Naive thymus-derived CD8-positive, alpha-beta T cell (primary cell): Measurements from ENCODE around the gene FOXN1. TPM values are rescaled to one million over a fixed set of nuclear protein-coding genes. Genes with fewer than 3 reads are reported as not detected.
"Not testable (repeated sequence)": the region's sequence is repeated elsewhere in the genome, so short reads cannot be mapped to it uniquely, and the experiment has no call there.

Experiments used
- ATAC-seq, 2 donors: fragments of 150-1000 bp; cut with Tn5 transposase in 1 of 2; sonication (Bioruptor Pico), chemical (Tn5 transposase) in 1 of 2; 1 replicate in 1 of 2; 2 replicates in 1 of 2; pipeline ENCODE4 v1.10.0; 2021; ENCODE audit warnings: mild to moderate bottlenecking in 2 of 2, moderate library complexity in 2 of 2
- POLR2A ChIA-PET: fragments of 350-600 bp; sonication (Branson Sonifier 250); formaldehyde crosslinking; loops from one replicate; lab custom pipeline; 2021; ENCODE audit warnings: antibody characterized with exemption; lab: Charles Lee
- DNase-seq, 10 donors: peaks; one replicate each; pipeline versions ENCODE4 v3.0.0 to v3.0.0-alpha.2; 2020 to 2022
- H3K27ac Mint-ChIP-seq, 10 donors: one replicate each; pipeline ENCODE4 v1.8.0; 2020 to 2022; ENCODE audit warnings: mild to moderate bottlenecking in 10 of 10, mixed read lengths in 10 of 10, moderate library complexity in 4 of 10, inconsistent platforms in 1 of 10
- H3K27me3 Mint-ChIP-seq, 5 donors: one replicate each; pipeline ENCODE4 v1.8.0; 2021 to 2022; ENCODE audit warnings: mixed read lengths in 5 of 5
- H3K36me3 Mint-ChIP-seq, 3 donors: one replicate each; pipeline ENCODE4 v1.8.0; 2020 to 2022; ENCODE audit warnings: mixed read lengths in 3 of 3, mild to moderate bottlenecking in 2 of 3, inconsistent platforms in 1 of 3
- H3K4me1 Mint-ChIP-seq, 4 donors: one replicate each; pipeline ENCODE4 v1.8.0; 2021 to 2022; ENCODE audit warnings: mixed read lengths in 4 of 4
- H3K4me3 Mint-ChIP-seq, 10 donors: one replicate each; pipeline ENCODE4 v1.8.0; 2020 to 2022; ENCODE audit warnings: mild to moderate bottlenecking in 10 of 10, mixed read lengths in 10 of 10, moderate library complexity in 6 of 10, inconsistent platforms in 1 of 10
- H3K9me3 Mint-ChIP-seq, 9 donors: one replicate each; pipeline ENCODE4 v1.8.0; 2020 to 2022; ENCODE audit warnings: mixed read lengths in 9 of 9, mild to moderate bottlenecking in 3 of 9, inconsistent platforms in 1 of 9, moderate library complexity in 1 of 9
- polyA plus RNA-seq, 3 donors: library from polyadenylated mRNA; unstranded; fragments of 300-500 nt; fragmentation: Illumina TruSeq; gene quantifications; one replicate each; pipeline ENCODE4 v1.2.3, GENCODE V29; 2021
- total RNA-seq, 8 experiments: library from RNA in 2 of 8; stranded (reverse) in 2 of 8; gene quantifications; one replicate each; pipeline ENCODE4 v1.2.3 and lab custom pipeline; 2021 to 2026

FOXN1 gene
- total and polyA plus RNA-seq, 5 experiments from 2014 or later = not detected

DNA sequence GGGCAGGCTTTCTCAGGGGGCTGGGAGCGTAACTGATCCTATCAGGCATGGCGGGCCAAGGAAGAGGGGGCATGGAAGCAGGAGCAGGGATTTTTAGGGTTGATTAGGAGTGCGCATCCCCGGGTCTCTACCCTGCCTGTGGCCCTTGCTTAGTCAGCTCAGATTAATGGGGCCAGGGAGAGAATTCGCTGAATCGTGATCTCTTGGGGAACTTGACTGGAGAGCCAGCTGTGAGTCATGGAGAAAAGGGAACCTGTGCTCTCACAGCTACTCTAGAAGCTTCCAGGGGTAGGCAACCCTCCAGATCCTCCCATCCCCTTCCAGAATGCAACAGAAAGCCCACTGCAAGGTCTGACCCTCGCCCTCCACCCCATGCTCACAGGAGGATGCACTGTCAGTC, 3.6 kb downstream of the FOXN1 start:
- POLR2A ChIA-PET = no interaction called here
- Mint-ChIP-seq H3K36me3 (no peaks in the 10 kb centered on the region), H3K27ac (peak overlapping the region in 1 of 10 donors; percentile 22), H3K27me3 (peaks cover 8 to 57% (median 39%) of the 10 kb centered on the region in 5 donors), H3K4me3 (no peak overlapping the region), H3K4me1 (no peaks in the 10 kb centered on the region), H3K9me3 (no peaks in the 10 kb centered on the region)
- ATAC-seq (no peak), DNase-seq (no peak)

DNA sequence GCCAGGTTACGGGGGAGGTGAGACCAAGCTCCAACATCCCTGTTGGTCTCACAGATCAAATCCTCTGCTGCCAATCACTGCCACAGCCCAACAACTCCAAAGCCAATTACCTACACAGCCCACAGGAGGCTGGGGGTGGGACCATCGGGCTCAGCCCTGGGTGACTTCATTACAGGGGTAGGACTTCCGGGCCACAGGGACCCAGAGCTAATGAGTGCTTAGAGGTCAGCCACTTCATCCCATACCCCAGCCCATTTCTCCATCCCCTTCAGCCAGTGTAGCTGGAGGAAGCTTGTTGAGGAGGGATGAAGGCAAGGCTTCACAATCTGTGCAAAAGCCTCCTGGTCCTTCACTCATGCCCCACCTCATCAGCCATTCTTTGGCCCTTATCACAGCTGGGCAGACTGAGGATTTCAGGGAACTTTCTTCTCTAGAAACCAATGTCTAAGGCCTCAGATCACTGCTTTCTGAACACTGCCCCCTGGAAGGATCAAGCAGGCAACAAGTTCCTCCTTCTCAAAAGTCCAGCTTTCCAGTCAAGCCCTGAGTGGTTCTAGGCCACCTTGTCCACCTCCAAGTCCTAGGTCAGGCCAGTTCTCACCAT, 5.8 kb downstream of the FOXN1 start:
- no peaks in the 10 kb centered on the region for H3K4me1 Mint-ChIP-seq
- H3K9me3 Mint-ChIP-seq = no peaks in the 10 kb centered on the region
- no peak for ATAC-seq
- no peak for DNase-seq
- H3K27ac Mint-ChIP-seq = no peak overlapping the region
- no peaks in the 10 kb centered on the region for H3K36me3 Mint-ChIP-seq
- POLR2A ChIA-PET = no interaction called here
- H3K27me3 Mint-ChIP-seq = peaks cover 6 to 46% (median 31%) of the 10 kb centered on the region in 5 donors
- no peak overlapping the region for H3K4me3 Mint-ChIP-seq

- H3K36me3 Mint-ChIP-seq = no peaks in the 10 kb centered on the region
- peak overlapping the region in 1 of 10 donors; percentile 47 for H3K27ac Mint-ChIP-seq
- ATAC-seq (no peak), DNase-seq (no peak)
- POLR2A ChIA-PET = no interaction called here
- H3K4me1 Mint-ChIP-seq = no peaks in the 10 kb centered on the region
- H3K27me3 Mint-ChIP-seq = peaks cover 4 to 40% (median 26%) of the 10 kb centered on the region in 5 donors
- no peaks in the 10 kb centered on the region for H3K9me3 Mint-ChIP-seq
- no peak overlapping the region for H3K4me3 Mint-ChIP-seq
Observed at GRCh38 chr17:28513476-28513875, 7.3 kb downstream of the FOXN1 start.

DNA sequence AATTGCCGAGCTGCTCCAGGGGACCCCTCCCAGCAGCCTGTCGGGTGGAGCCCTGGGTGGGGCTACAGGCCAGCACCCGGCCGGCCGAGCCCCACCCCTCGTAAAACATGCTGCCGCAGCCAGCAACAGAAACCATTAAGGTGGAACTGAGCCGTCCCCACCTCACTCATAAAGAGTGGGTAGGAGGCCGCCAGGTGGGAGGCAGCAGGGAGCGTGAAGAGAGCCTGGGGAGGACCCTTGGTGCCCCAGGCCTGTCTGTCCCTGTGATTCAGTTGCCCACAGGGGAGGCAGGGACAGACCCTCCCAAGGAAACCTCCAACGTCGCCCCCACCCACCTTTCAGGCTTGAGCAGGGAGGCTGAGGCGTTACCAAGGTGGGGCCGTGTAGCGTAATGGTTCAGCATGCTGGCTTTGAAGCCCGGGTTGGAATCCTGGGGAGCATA, 8.4 kb downstream of the FOXN1 start:
- no peaks in the 10 kb centered on the region for H3K9me3 Mint-ChIP-seq
- H3K27ac Mint-ChIP-seq = no peak overlapping the region
- H3K4me1 Mint-ChIP-seq = peaks cover 0 to 2% (median under 1%) of the 10 kb centered on the region in 4 donors
- no peak for ATAC-seq
- DNase-seq = no peak
- peaks cover 4 to 31% (median 19%) of the 10 kb centered on the region in 5 donors for H3K27me3 Mint-ChIP-seq
- H3K4me3 Mint-ChIP-seq = no peak overlapping the region
- no peaks in the 10 kb centered on the region for H3K36me3 Mint-ChIP-seq
- POLR2A ChIA-PET = no interaction called here

DNA sequence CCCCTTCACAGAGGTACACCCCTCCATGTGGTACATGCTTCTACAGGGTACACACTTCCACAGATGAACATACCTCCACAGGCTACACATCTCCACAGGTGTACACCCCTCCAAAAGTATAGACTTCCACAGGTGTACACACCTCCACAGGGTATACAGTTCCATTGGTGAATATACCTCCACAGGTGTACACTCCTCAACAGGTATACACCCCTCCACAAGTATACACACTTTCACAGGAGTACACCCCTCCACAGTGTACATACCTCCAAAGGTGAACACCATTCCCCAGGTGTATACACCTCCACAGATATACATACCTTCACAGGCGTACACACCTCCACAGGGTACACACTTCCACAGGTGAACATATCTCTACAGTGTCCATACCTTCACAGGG, 9.4 kb downstream of the FOXN1 start:
- ATAC-seq (no peak), DNase-seq (no peak)
- Mint-ChIP-seq H3K4me3 (no peak overlapping the region), H3K27me3 (peaks cover 1 to 22% (median 11%) of the 10 kb centered on the region in 5 donors), H3K4me1 (peaks cover 0 to 2% (median under 1%) of the 10 kb centered on the region in 4 donors), H3K27ac (peak overlapping the region in 1 of 10 donors; percentile 15), H3K9me3 (no peaks in the 10 kb centered on the region), H3K36me3 (no peaks in the 10 kb centered on the region)
- POLR2A ChIA-PET = no interaction called here

GRCh38 chr17:28518132-28518531, 12.0 kb downstream of the FOXN1 start:
- no peak for ATAC-seq
- Mint-ChIP-seq H3K4me1 (peaks cover 0 to 2% (median under 1%) of the 10 kb centered on the region in 4 donors), H3K4me3 (no peak overlapping the region), H3K27ac (no peak overlapping the region), H3K36me3 (no peaks in the 10 kb centered on the region), H3K9me3 (no peaks in the 10 kb centered on the region), H3K27me3 (peaks cover 0 to 10% (median 8%) of the 10 kb centered on the region in 5 donors)
- POLR2A ChIA-PET = no interaction called here
- DNase-seq = peak in 1 of 10 donors; percentile 19

GRCh38 chr17:28518578-28518977, 12.4 kb downstream of the FOXN1 start:
- DNase-seq (no peak), ATAC-seq (no peak)
- POLR2A ChIA-PET = no interaction called here
- Mint-ChIP-seq H3K27me3 (peaks cover 0 to 7% (median 4%) of the 10 kb centered on the region in 5 donors), H3K36me3 (no peaks in the 10 kb centered on the region), H3K27ac (no peak overlapping the region), H3K4me1 (peaks cover 0 to 2% (median under 1%) of the 10 kb centered on the region in 4 donors), H3K4me3 (no peak overlapping the region), H3K9me3 (no peaks in the 10 kb centered on the region)

GRCh38 chr17:28519236-28519635, 13.1 kb downstream of the FOXN1 start:
- Mint-ChIP-seq H3K27me3 (peaks cover 0 to 4% (median 0%) of the 10 kb centered on the region in 5 donors), H3K4me3 (no peak overlapping the region), H3K36me3 (no peaks in the 10 kb centered on the region), H3K9me3 (no peaks in the 10 kb centered on the region), H3K4me1 (peaks cover 0 to 2% (median under 1%) of the 10 kb centered on the region in 4 donors), H3K27ac (no peak overlapping the region)
- ATAC-seq = no peak
- POLR2A ChIA-PET = no interaction called here
- no peak for DNase-seq

DNA sequence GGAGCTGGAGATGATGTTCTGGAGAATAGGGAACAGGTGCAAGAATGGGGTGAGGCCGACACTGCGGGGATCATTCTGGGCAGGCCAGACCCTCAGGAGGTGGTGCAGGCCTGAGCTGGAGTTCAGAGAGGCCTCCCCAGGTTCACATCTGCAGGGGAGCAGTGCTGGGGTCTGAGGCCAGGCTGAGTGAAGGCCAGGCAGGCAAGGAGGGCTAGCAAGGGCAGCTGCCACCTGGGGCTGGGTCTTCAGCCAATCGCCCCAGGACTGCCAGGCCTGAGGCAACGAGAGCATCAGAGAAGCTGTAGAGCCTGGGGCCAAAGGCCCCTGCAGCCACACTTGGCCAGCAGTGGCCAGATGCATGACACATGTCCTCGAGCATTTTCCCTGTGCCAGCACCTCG, 14.5 kb downstream of the FOXN1 start:
- H3K4me1 Mint-ChIP-seq = peaks cover 0 to 2% (median under 1%) of the 10 kb centered on the region in 4 donors
- H3K4me3 Mint-ChIP-seq = no peak overlapping the region
- ATAC-seq (no peak), DNase-seq (peak in 1 of 10 donors; percentile 36)
- H3K27me3 Mint-ChIP-seq = peaks cover 0 to 4% (median 0%) of the 10 kb centered on the region in 5 donors
- peak overlapping the region in 1 of 10 donors; percentile 5 for H3K27ac Mint-ChIP-seq
- H3K36me3 Mint-ChIP-seq = no peaks in the 10 kb centered on the region
- no peaks in the 10 kb centered on the region for H3K9me3 Mint-ChIP-seq
- POLR2A ChIA-PET = no interaction called here

DNA sequence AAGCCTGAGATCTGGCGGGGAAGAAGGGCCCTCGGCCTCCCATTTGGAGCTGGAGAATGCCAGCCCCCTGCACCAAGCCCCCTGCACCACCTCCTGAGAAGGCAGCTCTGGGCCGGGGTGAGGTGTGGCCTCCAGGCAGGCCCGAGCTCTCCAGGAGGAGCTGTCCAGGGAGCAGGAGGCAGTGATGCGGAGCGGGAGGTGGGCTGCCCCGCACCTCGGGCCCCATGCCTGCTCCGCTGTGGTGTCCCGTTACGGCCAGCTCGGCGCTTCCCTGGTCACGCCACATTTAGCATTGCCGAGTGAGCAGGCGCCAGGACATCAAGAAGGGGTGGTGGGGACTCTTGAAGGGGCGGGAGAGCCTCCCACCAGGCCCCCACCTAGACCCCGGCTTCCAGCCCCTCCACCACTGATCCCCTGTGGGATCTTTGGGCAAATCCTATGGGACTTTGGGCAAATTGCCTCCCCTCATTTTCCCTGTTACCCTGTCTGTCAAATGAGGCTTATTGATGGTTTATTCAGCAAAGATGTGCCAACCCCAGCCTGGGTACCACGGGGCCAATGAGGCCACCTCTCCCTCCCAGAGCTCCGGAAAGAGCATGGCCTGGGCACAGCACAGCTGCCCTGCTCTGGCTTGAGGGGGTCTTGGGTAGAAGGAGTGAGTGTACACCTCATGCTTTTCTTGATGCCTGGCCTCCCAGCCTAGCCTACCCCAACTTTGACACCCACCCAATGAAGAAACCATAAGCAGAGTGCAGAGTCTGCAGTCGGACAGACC, 15.3 kb downstream of the FOXN1 start:
- H3K4me1 Mint-ChIP-seq = peaks cover 0 to 2% (median under 1%) of the 10 kb centered on the region in 4 donors
- no peak for ATAC-seq
- no peaks in the 10 kb centered on the region for H3K36me3 Mint-ChIP-seq
- H3K4me3 Mint-ChIP-seq = no peak overlapping the region
- no peak overlapping the region for H3K27ac Mint-ChIP-seq
- peak in 1 of 10 donors; percentile 41 for DNase-seq
- H3K27me3 Mint-ChIP-seq = peaks cover 0 to 4% (median 0%) of the 10 kb centered on the region in 5 donors
- POLR2A ChIA-PET = no interaction called here
- no peaks in the 10 kb centered on the region for H3K9me3 Mint-ChIP-seq

GRCh38 chr17:28522281-28522680, 16.1 kb downstream of the FOXN1 start:
- H3K9me3 Mint-ChIP-seq, ATAC-seq, POLR2A ChIA-PET, H3K36me3 Mint-ChIP-seq, H3K4me1 Mint-ChIP-seq, DNase-seq, H3K4me3 Mint-ChIP-seq, H3K27me3 Mint-ChIP-seq, H3K27ac Mint-ChIP-seq: not testable (repeated sequence)

DNA sequence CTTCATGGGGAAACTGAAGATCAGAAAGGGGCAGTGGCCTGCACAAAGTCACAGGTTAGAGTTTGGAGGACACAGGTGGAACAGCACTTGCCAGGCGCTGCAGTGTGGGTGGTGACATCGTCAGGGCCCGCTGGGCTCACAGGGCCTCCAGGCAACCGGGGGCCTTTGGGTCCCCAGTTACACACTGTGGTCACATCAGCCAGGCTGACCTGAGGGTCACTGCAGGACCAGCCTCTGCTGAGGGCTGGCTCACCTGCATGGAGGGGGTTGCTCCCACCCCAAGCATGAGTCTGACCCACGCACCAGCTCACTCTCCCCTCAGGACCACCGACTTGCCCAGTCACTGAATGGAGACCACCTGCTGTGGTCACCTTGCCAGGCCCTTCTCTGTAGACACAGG, 17.0 kb downstream of the FOXN1 start:
- Mint-ChIP-seq H3K36me3 (no peaks in the 10 kb centered on the region), H3K4me1 (peaks cover 0 to 2% (median under 1%) of the 10 kb centered on the region in 4 donors), H3K27me3 (peaks cover 0 to 4% (median 0%) of the 10 kb centered on the region in 5 donors), H3K27ac (no peak overlapping the region), H3K4me3 (no peak overlapping the region), H3K9me3 (no peaks in the 10 kb centered on the region)
- ATAC-seq (no peak), DNase-seq (no peak)
- POLR2A ChIA-PET = no interaction called here

DNA sequence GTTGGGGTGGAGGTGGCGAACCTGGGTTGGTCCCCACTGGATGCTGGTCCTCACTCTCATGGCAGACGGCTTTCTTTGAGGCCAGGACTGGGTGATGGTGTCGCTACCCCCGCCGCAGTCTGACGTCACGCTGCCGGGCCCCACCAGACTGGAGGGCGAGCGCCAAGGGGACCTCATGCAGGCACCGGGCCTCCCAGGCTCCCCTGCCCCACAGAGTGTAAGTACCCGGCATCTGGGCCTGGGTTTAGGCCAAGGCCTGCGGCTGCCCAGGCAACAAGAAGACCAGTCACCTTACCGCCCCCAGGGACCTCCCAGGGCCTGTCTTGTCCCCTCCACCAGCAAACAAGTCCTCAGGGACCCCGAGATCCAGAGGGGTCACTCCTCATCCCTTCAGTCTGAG, 17.7 kb downstream of the FOXN1 start:
- Mint-ChIP-seq H3K9me3 (no peaks in the 10 kb centered on the region), H3K4me1 (peaks cover 0 to 2% (median under 1%) of the 10 kb centered on the region in 4 donors), H3K4me3 (no peak overlapping the region), H3K36me3 (no peaks in the 10 kb centered on the region), H3K27ac (peak overlapping the region in 1 of 10 donors; percentile 76), H3K27me3 (peaks cover 0 to 3% (median 0%) of the 10 kb centered on the region in 5 donors)
- ATAC-seq (no peak), DNase-seq (no peak)
- POLR2A ChIA-PET = no interaction called here
